OCI-LY7 (cell line): ENCODE data around the gene DHRSX.

Source experiments
- CTCF ChIP-seq: fragments of 200-600 bp; sonication (generic); conservative IDR thresholded peaks from 2 replicates; pipeline ENCODE4 v1.5.1; 2014; ENCODE audit warnings: mild to moderate bottlenecking, antibody characterized with exemption, low read length, moderate library complexity, mixed read lengths
- EZH2phosphoT487 ChIP-seq: fragments of 200-600 bp; sonication (generic); IDR thresholded peaks from 2 replicates; pipeline ENCODE4 v1.6.1; 2018; ENCODE audit warnings: low read depth, borderline replicate concordance, mild to moderate bottlenecking, mixed run types, antibody characterized with exemption, low read length, moderate library complexity, mixed read lengths

GRCh38 chrX:2226906-2227656 lies 273.7 kb downstream of the DHRSX start:
- no peak for TF ChIP-seq CTCF
- TF ChIP-seq EZH2phosphoT487: no peak
